MV-4-11 (cell line): Measurements from ENCODE around the gene PPARD.

ENCODE experiments used
- DNase-seq: peaks from one replicate; lab custom pipeline; 2025; lab: John Stamatoyannopoulos, UW

PPARD gene

GRCh38 chr6:35354361-35355135 is 12.2 kb downstream of the PPARD start:
- no peak for DNase-seq

DNA sequence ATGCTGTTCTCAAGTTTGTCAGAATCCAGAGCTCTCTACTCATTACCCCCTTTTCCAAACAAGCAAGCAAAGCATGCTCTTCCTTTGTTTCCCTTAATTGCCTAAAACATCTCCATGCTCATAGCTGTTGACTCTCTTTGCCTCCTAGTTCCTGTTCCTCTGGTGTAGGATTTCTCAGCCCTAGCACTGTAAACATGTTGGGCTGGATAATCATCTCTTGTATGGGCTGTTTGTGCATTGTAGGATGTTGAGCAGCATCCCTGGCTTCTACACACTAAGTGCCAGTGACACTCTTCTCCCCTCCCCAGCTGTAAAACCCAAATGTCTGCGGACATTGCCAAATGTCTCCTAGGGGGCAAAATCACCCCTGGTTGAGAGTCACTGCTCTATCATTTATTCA is 14.0 kb downstream of the PPARD start:
- no peak for DNase-seq

DNA sequence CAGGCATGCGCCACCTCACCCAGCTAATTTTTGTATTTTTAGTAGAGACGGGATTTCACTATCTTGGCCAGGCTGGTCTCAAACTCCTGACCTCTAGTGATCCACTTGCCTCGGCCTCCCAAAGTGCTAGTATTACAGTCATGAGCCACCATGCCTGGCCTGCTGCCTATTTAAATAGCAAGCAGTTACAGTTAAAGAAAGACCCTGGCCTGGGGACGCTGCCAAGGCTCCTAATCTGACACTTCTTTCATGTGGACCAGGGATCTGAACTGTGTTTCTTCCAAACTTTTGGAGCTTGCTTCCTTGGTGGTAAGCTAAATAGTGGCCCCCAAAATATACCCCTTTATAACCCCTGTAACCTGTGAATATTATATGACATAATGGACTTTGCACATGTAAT is 15.3 kb downstream of the PPARD start:
- DNase-seq = no peak

DNA sequence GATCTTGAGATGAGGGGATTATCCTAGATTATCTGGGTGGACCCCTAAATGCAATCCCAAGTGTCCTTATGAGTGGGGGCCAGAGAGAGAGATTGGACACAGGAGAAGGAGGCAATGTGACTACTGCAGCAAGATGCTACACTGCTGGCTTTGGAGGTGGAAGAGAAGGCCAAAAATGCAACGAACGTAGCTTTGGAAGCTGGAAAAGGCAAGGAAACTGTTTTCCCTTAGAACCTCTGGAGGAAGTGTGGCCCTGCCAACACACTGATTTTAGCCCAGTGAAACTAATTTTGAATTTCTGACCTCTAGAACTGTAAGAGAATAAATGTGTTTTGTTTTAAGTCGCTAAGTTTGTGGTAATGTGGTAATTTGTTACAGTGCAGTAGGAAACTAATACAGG is 15.7 kb downstream of the PPARD start:
- DNase-seq = no peak

- DNase-seq = peak; percentile 1
Observed at GRCh38 chr6:35359346-35359743, 17.0 kb downstream of the PPARD start.

GRCh38 chr6:35359744-35360348 is 17.5 kb downstream of the PPARD start:
- peak; percentile 3 for DNase-seq

DNA sequence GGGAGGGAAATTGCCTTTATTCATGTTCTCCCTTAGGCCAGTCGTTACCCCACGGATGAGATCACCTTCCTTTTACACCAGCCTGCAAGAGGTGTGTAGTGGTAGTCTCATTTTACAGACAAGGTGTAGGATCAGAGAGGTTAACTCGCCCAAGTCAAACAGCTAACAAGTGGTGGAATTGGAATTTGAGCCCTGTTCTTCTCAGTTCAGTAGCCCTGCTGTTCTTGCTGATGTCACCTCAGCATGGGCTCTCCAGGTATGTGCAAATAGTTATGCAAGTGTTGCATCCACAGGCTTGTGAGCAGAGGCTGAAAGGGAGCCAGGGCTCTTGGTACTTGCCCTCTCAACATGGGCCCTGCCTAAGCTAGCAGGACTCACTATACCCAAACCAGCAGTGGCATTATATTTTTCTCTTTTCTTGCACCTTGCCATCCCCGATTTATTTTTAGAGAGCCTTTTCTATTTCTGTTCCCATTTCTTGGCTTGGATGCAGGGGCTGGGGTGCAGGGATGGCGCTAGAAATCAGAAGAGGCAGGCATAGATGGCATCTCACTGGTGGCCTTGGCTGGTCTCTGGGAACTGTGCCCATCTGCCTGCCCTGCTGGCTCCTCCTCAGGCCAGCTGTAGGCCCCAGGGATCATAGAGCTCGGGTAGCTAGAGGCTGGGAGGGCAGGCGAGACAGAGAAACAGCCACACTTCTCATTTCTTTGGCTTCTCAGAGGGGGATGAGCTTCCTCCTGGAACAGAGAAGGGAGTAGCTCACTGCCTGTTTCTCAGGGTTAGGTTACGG is 18.2 kb downstream of the PPARD start:
- peak; percentile 14 for DNase-seq

DNA sequence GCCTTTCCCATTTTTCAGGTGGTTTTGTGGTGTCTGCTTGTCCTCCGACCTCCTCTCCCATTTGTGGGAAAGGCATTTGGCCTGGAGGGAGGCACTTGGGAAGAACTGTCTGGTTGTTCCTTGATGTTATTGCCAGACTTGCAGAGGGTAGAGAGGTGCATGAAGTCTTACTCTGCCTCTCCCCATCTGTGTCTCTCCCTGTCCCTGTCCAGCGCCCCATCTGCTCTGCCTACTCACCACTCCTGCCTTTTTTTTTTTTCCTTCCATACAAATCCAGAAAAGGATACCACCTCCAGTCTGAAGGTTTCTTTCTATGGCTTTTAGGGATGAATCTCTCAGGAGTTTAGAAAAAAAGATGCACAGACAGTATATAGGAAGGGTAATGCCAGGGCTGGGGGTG is 19.8 kb downstream of the PPARD start:
- no peak for DNase-seq

GRCh38 chr6:35363293-35363750 is 21.0 kb downstream of the PPARD start:
- peak; percentile 91 for DNase-seq

GRCh38 chr6:35365594-35366203 is 23.3 kb downstream of the PPARD start:
- no peak for DNase-seq

DNA sequence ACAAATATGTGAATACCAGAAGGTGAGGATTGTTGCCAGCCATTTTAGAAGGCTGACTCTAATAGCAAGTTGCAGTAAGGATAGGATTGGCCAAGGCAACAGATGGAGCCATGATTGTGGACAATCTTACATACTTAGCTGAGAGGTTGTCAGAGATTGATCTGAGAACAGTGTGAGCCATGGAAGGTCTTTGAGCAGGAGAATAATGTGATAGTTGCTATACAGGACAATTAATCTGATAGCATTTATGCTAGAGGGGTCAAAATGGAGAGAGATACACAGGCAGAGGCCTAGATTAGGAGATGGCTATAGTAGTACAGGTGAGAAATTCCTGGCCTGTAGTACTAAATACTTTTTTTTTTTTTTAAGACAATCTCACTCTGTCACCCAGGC is 23.8 kb downstream of the PPARD start:
- no peak for DNase-seq

GRCh38 chr6:35367646-35368037 is 25.3 kb downstream of the PPARD start:
- DNase-seq = no peak

GRCh38 chr6:35368038-35368887 is 25.9 kb downstream of the PPARD start:
- DNase-seq = peak; percentile 65

GRCh38 chr6:35370124-35370741 is 27.9 kb downstream of the PPARD start:
- DNase-seq = peak; percentile 100

GRCh38 chr6:35370785-35371493 is 28.6 kb downstream of the PPARD start:
- DNase-seq = peak; percentile 89

GRCh38 chr6:35371494-35372262 is 29.3 kb downstream of the PPARD start:
- no peak for DNase-seq

GRCh38 chr6:35372633-35373032 is 30.3 kb downstream of the PPARD start:
- DNase-seq = no peak

- peak; percentile 87 for DNase-seq
Observed at GRCh38 chr6:35376281-35376680, 33.9 kb downstream of the PPARD start.

GRCh38 chr6:35377002-35377401 is 34.6 kb downstream of the PPARD start:
- DNase-seq = peak; percentile 37

- no peak for DNase-seq
Observed at GRCh38 chr6:35378261-35378660, 35.9 kb downstream of the PPARD start.
